Brain microvascular endothelial cell (primary cell): ENCODE measurements around the gene AP2B1.

ENCODE experiments used
- DNase-seq: peaks from one replicate; pipeline ENCODE4 v3.0.0-alpha.2; 2020
- H3K27ac ChIP-seq: fragments of 250-450 bp; sonication (Bioruptor Pico); 2 replicates; pipeline ENCODE4 v1.5.1; 2020; ENCODE audit warnings: mild to moderate bottlenecking, moderate library complexity
- H3K27me3 ChIP-seq: fragments of 250-450 bp; sonication (Bioruptor Pico); replicated peaks from 2 replicates; pipeline ENCODE4 v1.5.1; 2020; ENCODE audit warnings: mild to moderate bottlenecking
- H3K36me3 ChIP-seq: fragments of 250-450 bp; sonication (Bioruptor Pico); replicated peaks from 2 replicates; pipeline ENCODE4 v1.5.1; 2020; ENCODE audit warnings: mild to moderate bottlenecking
- H3K4me3 ChIP-seq: 2 replicates; pipeline ENCODE4 v1.5.1; 2011; ENCODE audit warnings: low read depth, mild to moderate bottlenecking, control low read depth, low read length, moderate library complexity
- in situ Hi-C: cut with HindIII; loops from 2 replicates; pipeline ENCODE4 v1.10.0; 2017; ENCODE audit warnings: low sequenced_read_pairs, low pct_ligation_motif_present
- TF ChIP-seq, protein P1 (sequence below): IDR thresholded peaks from 2 replicates; pipeline ENCODE4 v1.5.1; 2011; ENCODE audit warnings: low read depth, mild to moderate bottlenecking, moderate library complexity, low read length, control low read depth, inconsistent platforms; ENCODE audit errors: missing control alignments

Gene AP2B1

DNA sequence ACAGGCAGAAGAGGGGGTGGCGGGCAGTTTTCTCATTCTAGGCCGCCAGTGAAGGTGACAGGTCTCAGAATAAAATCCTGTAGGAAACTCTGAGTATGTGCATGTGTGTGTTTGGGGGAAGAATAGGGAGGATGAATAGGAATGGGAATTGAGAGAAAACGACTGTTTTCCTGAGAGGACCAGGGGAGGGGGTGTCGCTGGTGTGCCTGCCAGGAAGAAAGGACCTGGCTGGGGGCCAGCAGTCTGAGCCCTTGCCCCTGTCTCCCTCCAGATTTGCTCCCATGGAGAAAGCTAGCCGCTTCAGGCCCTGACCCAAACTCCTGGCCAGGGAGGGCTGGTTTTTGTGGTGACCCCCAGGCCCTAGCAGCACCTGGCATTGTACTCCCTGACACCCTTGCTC is 187.9 kb downstream of the AP2B1 start:
- in situ Hi-C loops, result no loop called here
- DNase-seq, result no peak
- Histone ChIP-seq H3K27me3 (no peaks in the 10 kb centered on the region), H3K4me3 (no peak overlapping the region), H3K27ac (no peak overlapping the region), H3K36me3 (no peaks in the 10 kb centered on the region)
- TF ChIP-seq, protein P1, sequence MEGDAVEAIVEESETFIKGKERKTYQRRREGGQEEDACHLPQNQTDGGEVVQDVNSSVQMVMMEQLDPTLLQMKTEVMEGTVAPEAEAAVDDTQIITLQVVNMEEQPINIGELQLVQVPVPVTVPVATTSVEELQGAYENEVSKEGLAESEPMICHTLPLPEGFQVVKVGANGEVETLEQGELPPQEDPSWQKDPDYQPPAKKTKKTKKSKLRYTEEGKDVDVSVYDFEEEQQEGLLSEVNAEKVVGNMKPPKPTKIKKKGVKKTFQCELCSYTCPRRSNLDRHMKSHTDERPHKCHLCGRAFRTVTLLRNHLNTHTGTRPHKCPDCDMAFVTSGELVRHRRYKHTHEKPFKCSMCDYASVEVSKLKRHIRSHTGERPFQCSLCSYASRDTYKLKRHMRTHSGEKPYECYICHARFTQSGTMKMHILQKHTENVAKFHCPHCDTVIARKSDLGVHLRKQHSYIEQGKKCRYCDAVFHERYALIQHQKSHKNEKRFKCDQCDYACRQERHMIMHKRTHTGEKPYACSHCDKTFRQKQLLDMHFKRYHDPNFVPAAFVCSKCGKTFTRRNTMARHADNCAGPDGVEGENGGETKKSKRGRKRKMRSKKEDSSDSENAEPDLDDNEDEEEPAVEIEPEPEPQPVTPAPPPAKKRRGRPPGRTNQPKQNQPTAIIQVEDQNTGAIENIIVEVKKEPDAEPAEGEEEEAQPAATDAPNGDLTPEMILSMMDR, result no peak

DNA sequence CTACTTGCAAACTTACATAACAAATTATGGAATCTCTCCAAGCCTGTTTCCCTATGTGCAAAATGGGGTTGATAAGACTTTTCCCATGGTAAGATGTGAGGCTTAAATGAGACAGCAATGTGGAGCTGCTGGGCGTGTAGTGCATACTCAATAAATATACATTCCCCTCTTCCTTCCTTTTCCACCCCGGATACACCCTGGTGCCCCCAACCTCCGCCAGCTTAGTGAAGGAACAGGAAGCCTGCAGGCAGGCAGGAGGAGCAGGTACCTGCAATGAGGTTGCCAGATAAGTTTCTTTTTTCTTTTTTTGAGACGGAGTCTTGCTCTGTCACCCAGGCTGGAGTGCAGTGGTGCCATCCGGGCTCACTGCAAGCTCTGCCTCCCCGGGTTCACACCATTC is 188.5 kb downstream of the AP2B1 start:
- Histone ChIP-seq H3K4me3 (no peak overlapping the region), H3K36me3 (no peaks in the 10 kb centered on the region), H3K27ac (no peak overlapping the region), H3K27me3 (no peaks in the 10 kb centered on the region)
- no peak for DNase-seq
- in situ Hi-C loops, result no loop called here
- TF ChIP-seq, protein P1, result no peak
